ENCODE data around the gene NRL.
"Not testable (repeated sequence)": the region's sequence is repeated elsewhere in the genome, so short reads cannot be mapped to it uniquely, and the experiment has no call there.

NRL gene

DNA sequence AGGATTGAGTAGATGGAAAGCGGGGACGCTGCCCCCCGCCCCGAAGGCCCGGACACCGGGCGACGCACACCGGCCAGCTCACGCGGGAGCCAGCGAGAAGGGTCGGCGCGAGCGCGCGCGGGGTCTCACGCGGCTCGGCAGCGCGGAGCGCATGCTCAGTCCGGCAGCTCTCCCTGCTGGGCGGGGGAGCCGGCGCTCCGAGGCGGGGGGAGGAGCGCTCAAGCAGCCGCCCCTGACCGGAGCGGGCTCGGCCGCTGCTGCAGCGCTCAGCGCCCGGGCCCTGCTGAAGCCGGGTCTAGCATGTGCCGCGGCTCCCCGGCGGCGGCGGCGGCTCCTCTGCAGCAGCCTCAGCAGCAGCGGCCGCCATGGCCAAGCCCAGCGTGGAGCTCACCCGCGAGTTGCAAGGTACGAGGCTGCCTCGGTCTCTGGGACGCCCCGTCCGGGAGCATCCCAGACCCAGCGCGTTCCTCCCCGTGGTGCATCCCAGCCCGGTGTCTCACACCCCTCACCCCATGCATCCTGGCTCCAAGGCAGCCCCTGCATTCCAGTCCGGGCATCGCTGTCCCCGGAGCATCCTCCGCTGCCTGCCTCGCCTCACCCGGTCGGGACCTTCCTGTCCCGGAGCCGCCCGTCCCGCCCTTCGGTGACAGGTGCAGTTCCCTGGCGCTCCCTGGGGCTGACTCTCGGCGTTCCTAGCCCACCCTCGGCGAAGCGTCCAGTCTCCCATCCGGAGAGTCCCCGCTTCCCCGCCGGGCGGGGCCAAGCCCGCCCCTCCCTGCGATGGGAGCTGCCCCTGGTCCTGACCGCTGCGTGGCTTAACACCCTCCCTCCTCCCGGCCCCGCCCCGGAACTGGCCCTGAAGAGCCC is 62.7 kb downstream of the NRL start, which contains the start of gene CARMIL3:
CARMIL3 (plus strand) TSS at position 221 of the 867 bp plus-strand sequence; CDS start at position 366, 145 bp downstream.
- DNase-seq: peak; percentile 75

DNA sequence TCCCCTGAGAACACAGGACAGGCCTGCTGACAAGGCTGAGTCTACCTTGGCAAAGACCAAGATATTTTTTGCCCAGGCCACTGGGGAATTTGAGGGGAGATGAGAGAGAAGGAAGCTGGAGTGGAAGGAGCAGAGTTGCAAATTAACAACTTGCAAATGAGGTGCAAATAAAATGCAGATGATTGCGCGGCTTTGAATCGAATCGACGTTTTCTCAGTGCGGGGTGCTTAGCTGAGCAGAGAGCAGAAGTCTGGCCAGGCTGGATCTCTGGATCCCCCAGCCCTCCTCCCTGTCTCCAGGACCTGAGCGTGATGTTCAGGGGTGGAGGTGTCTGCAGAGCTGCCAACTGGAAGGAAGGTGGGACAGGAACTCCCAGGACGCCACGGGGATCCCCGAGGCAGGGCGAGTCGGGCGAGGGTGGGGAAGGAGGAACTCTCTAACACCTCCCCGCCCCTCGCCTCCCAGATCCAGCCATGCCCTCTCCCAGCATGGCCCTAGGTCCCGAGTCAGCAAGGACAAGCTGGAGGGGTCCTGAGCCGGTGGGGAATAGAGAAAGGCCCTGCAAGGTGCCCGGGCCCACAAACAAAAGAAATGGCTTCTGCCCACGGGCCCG is 63.5 kb downstream of the NRL start:
- DNase-seq: no peak

DNA sequence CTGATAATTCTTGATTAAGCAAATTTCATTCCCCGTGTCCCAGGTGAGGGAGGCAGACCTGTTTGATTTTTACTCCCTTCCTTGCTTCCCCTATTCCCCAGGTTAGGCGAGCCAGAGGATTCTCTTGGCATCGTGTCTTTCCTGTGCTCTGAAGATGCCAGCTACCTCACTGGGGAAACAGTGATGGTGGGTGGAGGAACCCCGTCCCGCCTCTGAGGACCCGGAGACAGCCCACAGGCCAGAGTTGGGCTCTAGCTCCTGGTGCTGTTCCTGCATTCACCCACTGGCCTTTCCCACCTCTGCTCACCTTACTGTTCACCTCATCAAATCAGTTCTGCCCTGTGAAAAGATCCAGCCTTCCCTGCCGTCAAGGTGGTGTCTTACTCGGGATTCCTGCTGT is 64.0 kb downstream of the NRL start:
- not testable (repeated sequence) for DNase-seq

DNA sequence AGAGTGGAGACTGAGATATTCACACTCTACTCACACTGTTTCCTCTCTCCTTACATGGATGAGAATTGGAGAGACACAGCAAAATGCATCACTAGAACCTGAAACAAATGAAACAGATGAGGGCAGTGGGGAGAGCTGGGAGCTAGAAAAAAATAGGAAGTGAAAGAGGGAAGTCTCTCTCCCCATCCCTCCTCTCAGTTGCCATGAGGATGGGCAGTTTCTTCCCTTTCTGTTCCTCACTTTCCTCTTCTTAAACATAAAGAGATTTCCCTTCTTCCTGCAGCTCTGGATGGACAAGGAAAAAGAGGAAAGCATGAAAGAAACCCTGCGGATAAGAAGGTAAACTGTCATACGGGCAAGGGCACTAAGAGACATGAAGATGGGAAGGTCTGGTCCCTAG is 65.7 kb downstream of the NRL start:
- DNase-seq: not testable (repeated sequence)

DNA sequence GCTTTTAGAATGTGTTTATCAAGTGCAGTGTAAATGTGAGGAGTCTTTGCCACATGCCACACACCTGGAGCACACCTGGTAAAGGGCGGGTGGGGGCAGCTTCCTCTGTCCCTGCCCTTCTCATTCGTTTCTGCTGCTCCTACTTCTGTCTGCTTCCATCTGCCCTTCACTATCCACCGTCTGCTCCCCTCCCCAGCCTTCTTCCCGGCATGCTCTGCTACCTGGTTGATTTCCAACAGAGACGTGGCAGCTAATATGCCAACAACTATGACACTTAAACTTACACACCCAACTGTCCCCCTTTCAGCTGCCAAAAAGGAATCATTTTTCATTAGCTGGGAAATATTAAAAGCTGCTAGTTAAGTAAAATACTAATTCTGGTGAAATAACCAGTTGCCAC is 72.0 kb downstream of the NRL start:
- no peak for DNase-seq

DNA sequence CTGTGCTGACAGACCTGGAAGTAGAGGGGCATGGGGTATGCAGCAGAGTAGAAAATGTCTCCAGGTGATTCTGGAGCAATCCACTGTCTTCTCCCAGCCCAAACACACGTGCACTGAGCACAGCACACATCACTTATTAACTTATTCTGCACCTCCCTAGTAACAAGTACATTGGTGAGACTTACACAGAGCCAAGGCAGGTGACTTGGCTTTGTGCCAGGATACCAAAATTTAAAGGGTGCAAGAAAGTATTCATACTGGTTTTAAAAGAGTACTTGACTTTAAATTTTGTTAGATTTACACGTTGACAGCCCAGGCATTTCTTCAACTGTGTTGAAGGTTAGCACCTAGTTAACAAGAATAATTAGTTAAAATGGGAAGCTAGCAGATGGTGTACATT is 74.1 kb downstream of the NRL start:
- no peak for DNase-seq

DNA sequence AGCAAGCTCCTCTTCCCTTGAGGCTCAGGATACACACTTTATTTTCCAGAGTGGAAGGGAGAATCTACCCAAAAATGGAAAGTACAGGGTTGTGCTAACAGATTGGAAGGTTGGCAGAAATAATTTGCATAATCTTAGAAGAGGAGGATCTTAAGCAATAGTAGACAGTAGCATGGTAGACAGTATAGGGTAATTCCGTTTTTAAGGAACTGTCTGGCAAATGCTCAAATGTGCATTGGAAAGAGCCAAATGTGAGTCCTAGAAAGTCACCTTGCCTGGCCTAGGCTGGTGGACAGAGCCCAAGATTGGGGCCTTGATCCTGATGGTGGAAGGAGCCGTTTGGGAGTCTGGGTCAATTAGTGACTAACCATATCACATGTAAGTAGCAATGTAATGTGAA is 76.1 kb downstream of the NRL start:
- no peak for DNase-seq

DNA sequence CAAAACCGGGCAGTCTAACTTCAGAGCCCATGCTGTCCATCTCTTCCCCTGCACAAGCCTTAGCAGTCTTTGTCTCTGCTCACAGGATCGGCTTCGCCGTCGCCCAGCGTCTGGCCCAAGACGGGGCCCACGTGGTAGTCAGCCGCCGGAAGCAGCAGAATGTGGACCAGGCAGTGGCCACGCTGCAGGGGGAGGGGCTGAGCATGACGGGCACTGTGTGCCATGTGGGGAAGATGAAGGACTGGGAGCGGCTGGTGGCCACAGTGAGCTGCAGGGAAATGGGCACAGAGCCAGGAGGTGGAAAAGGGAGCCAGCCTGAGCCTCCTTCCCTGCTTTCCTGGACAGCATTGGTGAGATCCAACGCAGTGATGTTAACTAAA is 77.1 kb downstream of the NRL start:
- DNase-seq: no peak

DNA sequence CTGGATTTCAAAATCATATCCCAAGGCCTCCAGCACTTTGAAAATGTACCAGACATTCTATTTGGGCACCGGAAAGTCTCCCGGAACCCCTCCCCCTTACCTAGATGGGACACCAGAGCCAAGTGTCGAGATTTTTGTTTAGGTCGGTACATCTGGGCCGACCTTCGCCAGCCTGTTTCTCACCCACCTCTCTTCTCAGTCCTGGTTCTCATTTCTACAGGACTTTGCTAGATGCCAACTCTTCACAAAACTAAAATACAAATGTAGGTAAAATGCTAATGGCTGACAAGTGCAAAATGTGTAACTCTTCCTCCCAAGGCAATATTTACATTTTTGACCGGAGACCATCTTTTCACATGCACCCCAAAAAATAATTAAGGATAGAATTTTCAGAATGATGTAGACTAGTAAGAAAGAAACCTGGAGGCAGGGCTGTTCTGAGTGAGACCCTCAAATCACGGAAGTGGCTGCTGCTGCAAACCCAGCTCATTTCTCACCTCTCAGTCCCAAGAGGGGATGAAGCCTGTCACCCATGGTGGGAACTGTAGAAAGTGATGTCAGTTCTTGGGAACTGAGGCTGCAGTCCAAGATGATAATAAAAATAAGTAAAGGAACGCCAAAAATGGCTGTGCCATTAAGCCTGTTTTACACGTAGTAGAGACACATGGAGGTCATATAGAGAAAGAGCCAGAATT is 77.6 kb downstream of the NRL start:
- DNase-seq: not testable (repeated sequence)

DNA sequence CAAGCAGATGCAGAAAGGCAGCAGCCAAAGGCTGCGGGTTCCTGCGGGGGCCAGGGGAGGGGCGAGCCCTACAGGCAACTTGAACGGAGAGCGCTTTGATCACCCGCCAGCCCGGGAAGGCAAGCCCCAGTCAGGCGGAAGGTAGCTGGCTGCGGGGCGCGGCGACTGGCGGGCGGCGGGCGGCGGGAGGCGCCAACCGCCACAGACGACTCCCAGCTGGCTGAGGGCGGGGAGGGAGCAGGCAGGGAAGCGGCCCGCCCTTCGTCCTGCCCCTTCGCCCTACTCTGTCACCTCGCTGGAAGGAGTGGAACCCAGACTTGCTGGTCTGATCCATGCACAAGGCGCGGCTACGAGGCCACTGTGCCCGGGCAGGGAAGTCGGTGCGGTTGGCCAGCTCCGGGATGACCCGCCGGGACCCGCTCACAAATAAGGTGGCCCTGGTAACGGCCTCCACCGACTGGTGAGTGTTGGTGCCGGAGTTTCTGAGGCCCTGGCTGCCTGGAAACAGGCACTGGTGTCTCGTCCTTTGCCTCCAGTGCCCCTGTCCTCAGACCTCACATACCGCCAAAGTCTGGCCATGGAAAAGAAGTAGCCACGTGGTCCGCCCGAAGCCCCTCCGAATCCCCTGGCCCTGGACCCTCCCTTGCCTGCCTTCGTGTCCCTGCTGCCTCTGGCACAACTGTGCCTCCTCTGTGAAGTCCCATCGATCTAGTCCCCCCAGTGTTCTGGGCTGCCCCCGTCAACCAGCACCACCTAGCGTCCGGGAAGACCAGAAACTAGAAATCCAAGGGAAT is 78.4 kb downstream of the NRL start:
- peak; percentile 77 for DNase-seq

DNA sequence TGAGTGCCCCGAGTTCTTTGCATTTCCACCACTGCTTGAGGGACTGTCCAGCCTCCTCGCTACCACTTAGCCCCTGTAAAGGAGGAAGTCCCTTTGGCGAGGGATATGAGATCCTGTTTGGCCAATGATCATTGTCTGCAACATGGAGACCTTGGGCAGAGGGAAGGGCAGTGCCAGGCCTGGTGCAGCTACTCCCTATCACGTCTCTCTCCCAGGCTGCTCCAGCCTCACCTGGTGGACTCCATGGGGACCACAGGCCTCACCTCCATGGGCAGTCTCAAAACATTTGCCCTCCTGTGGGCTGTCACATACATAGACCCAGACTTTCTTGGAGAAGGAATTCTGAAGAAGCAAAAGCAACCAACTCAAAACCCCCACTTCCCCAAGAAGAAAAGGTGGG is 79.0 kb downstream of the NRL start:
- not testable (repeated sequence) for DNase-seq

DNA sequence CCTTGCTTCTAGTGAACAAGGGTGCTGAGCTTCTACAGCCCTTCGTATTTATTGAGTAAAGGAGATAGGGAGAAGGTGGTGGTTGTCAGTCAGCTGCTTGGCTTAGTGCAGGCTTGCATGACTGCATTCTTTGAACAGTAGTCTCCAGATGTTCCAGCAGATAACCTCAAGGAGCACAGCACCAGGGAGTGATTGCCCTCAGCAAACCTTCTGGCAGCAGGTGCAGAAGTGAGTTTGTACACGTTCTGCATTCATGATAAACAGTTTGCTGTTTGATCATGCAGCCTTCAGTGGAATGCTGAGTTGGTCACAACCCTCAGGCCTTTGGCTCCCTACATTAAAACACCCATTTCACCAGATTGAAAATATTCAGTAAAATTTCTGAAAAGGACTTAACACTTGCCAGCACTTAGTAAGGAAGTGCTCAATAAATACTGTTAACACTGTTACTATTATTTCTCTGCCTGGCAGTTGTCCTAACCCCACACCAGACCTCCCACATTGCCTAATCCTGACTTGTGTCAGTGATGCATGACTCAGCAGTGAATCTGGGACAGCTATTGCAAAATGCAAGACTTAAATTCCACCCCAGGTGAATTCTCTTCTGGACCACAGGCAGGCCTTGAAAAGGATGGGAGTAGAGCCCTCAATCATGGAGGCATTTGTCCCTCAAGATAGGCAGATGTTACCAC is 81.9 kb downstream of the NRL start:
- DNase-seq: no peak

DNA sequence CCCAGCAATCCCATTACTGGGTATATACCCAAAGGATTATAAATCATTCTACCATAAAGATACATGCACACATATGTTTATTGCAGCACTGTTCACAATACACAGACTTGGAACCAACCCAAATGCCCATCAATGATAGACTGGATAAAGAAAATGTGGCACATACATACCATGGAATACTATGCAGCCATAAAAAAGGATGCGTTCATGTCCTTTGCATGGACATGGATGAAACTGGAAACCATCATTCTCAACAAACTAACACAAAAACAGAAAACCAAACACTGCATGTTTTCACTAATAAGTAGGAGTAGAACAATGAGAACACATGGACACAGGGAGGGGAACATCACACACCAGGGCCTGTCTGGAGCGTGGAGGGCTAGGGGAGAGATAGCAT is 83.4 kb downstream of the NRL start:
- not testable (repeated sequence) for DNase-seq

DNA sequence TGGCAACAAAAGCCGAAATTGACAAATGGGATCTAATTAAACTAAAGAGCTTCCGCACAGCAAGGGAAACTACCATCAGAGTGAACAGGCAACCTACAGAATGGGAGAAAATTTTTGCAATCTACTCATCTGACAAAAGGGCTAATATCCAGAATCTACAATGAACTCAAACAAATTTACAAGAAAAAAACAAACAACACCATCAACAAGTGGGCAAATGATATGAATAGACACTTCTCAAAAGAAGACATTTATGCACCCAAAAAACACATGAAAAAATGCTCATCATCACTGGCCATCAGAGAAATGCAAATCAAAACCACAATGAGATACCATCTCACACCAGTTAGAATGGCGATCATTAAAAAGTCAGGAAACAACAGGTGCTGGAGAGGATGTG is 85.1 kb downstream of the NRL start:
- DNase-seq: not testable (repeated sequence)

All from CD4-positive, alpha-beta T cell treated with Interleukin-17A for 4 hours (primary cell).